Right hindlimb (tissue), 1 donor: ENCODE data around the gene ZBTB7B.

Source experiments
- DNase-seq: peaks from one replicate; pipeline ENCODE4 v3.0.0-alpha.2; 2018

The ZBTB7B gene

DNA sequence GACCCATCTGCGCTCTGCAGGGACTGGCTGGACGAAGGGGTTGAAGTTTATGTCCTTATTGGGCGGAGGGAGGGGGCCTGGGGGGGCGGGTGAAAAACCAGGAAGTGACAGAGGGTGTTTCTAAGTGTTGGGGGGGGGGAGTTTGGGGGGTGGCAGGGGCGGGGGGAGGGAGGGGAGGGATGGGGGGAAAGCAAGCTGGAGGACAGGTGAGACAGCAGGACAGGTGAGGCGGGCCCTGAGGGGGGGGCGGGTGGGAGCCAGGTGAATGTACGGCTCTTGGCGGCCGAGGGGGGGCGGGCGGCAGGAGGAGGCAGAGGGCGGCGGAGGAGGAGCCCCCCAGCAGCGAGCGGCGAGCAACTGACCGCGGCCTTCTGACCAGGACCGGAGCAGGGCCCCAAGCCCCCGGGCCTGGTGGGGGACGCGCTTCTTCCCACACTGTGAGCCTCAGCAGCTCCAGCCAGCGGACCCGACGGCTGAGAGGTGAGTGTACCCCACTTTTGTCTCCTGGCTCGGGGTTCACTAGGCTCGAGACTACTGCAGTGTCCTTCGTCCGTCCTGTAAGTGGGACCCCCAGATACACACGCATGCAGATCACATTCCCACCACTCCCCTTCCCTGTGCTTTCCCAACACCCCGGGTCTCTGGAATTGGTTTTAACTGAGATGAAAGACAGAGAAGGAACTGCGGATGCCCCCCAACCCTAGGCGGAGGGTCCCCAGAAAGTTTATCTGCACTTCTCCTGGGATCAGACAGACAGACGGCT is at the start of gene ZBTB7B:
Gene ZBTB7B, plus strand, starts transcription at position 339 of the 763 bp plus-strand sequence. CDS start 11,859 bp downstream, outside the sequence.
- DNase-seq, result no peak

DNA sequence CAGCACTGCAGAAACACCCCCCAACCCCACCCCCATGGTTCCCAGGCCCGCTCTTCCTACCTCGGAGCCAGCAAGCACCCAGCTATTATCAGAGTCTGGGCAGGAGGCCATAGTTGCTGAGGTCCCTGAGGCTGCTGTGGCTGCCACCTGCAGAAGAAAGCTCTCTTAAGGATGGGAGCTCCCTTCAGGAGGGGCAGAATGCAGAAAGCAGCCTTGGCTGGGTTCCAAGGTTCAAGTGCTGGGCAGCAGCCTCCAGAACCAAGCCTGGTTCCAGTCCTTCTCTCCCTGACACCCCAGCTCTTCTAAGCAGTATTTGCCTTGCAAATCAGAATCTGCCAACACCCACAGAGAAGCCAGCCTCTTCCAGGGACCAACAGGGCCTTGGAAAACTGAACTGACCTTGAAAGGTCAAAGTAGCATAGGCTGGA is 49.0 kb upstream of the ZBTB7B start:
- no peak for DNase-seq

DNA sequence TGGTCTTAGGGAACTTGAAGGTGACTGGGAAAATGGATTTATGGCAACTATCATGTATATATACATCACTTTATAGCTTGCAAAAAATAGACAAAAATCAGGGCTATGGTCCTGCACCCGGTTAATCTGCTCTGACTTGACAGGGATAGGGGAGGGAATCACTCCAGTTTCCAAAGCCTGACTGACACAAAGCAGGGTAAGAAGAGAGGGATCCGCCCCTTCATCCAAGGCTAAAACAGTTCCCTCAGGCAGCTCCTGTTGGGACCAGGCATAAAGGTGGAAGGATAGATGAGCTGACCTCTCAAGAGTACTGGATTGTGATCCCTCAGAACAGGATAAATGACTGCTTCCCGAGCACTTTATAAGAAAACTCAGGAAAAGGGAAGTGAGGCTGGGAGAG is 48.1 kb upstream of the ZBTB7B start:
- no peak for DNase-seq

DNA sequence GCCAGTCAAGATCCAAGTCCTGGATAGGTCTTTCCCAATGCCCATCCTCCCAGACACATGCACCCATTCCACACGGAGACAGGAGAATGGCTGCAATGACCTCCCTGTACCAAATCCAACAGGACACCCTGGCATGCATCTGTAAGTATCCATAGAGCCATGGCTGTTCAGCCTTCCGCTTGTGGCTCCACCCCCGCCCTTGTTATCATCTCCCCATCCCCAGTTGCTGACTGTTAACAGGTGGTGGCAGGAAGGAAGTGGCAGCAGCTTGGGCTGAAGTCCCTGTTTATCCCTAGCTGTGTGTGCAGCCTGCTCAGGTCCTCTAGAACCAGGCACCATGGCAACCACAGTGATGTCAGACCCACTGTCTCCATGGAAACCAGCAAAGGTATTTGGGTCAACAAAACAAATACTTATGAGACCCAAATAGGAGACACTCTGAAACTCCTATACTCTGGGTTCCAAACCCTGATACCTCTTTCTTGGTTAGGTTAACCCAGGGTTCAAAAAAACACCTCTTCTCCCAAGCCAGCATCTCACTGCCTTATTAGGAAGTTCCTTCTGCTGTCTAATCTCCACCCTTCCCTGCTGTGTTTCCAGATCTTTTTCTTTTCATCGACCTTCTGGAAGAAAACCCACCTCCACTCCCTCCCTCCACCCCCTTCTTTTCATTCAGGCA is 47.4 kb upstream of the ZBTB7B start:
- DNase-seq, result peak; percentile 71

DNA sequence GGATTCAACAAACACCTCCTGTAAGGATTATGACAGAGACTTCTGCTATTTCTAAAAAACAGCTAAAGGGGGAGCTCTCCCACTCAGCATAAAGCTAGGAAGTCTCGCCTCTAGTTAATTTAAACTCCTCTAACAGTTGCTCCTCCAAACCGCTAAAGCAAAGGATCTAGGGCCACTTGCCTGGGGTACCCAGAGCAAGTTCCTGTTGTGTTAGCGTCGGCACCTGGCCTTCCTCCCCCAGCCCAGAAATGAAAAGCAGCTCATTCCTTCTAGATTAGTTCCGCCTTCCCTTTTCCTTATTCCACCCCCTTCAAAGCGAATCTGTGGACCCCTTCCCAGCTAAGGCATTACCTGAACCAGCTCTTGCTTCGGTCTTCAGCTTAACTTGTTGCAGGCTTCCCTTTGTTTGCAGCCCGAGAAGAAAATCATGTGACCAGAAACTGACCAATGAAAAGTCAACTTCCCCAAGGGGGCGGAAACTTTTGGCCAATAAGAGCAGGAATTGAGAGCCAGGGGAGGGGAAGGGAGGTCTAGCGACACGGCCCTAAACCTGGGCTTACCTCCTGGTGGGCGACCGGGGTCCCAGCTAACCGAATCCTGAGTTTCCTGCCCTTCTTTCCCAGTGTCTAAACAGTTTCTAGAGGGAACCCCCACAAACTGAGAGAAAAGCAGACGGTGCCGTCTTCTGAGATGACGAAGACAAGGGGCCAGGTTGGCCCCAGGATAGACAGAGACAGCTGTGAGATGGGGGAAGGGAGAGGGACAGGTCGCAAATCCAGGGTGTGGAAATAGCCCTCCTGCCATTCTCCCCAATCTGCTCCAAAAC is 46.7 kb upstream of the ZBTB7B start, which contains the start of gene PBXIP1:
Gene PBXIP1, minus strand, starts transcription at position 382 of the 826 bp plus-strand sequence. CDS start 2,378 bp downstream, outside the sequence.
- peak; percentile 94 for DNase-seq

DNA sequence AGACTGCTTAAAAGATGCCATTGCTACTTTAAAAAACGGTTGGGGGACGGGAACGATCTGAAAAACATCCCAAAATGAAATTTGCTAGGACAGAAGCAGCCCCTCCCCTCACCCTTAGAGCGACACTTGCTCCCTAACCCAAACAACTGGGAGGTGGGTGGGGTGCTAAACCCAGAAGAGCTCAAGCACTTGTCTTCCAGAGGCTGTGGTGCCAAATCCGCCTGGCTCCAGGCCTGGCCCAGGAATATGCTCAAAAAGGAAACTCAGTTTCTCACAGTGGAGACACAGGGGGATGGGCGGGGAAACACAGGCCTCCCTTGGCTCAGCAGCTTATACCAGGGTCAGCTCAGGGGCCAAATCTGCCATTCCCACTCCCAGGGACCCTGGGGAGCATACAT is 46.1 kb upstream of the ZBTB7B start:
- peak; percentile 76 for DNase-seq

DNA sequence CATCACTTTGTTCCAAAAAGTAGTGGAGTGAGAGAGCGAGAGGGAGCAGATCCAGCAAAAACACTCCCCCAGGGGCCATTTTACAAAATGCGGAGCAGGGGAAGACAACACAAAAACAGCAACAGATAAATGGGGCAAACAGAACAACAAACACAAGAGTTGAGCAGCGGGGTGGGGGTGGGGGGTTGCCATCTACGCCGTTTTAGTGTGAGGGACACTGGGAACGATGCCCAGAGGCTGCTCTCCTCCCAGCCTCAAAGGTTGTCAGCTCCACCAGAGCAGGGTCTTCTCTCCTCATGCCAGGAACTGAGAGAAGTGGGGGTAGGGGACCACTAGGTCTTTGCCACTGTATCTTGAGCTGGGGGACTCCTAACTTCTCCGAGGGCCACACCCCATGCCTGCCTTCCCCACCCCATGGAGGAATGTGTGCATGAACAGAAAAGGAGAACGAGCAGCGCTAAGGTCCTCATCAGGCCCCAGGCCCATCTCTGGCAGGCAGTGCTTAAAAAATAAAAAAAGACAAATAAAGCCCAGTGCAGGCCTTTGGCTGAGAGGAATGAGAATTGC is 45.4 kb upstream of the ZBTB7B start:
- peak; percentile 29 for DNase-seq

DNA sequence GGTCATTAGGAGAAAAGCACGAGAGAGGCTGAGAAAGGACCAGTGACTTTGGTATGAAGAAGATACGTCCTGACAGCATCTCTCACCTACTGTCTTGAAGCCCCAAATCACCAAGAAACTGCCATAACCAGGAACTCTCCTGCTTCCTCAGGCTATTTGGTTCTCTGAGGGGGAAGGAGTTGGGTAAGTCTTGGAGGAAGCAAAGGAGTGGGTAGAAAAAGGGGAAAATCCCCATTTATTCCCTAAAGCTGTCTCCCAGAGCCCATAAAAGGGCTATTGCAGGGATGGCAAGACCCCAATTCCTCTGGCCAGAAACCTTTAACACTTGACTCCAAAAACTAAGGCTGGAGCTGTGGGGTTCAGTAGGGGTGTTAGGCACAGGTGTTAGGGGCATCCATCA is 44.6 kb upstream of the ZBTB7B start:
- no peak for DNase-seq

DNA sequence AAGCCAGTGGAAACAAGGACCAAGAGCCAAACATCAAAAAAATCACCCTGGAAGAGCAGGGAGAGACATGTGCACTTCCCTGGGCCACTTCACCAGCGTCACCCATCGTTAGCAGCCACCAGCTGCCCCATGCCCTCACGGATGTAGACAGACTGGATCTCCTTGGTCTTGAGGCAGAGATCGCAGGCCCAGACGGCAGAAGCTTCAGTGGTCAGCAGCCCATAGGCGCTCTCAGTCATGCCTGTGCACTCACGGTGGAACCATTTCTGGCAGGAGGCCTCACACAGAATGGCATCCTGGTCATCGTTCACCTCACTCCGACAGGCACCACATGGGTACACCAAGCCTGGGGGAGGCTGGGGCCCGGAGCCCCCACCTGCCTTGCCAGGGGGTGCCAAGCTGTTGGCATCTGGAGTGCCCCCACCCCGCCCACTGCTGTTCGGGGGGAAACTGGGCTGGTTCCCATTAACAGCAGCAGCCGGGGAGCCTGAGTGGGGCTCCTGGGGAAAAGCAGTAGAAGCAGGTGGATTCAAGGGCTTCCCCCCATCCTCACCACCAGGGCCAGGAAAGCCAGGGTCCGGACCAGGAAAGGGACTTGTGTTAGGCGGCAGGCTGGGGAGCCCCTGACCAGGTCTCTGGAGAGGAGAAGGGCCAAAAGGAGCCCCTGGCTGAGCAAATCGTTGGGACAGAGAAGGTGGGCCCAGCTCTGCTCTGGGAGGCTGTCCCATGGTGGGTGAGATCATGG is 43.7 kb upstream of the ZBTB7B start:
- no peak for DNase-seq

DNA sequence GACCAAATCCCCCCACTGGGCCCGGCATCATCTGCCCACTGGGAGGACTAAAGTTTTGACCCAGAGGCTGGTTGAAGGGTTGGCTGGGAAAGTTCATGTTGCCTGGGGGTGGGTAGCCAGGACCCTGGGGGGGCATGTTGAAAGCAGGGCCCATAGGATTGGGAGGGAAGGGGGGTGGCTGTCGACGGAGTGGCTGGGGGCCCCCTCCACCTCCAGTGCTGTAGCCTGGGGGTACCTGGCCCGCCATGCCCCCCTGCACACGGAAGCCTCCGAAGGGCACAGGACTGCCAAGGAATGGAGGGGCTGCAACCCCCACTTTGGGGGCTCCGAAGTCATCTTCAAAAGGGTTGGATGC is 43.2 kb upstream of the ZBTB7B start:
- DNase-seq, result no peak

DNA sequence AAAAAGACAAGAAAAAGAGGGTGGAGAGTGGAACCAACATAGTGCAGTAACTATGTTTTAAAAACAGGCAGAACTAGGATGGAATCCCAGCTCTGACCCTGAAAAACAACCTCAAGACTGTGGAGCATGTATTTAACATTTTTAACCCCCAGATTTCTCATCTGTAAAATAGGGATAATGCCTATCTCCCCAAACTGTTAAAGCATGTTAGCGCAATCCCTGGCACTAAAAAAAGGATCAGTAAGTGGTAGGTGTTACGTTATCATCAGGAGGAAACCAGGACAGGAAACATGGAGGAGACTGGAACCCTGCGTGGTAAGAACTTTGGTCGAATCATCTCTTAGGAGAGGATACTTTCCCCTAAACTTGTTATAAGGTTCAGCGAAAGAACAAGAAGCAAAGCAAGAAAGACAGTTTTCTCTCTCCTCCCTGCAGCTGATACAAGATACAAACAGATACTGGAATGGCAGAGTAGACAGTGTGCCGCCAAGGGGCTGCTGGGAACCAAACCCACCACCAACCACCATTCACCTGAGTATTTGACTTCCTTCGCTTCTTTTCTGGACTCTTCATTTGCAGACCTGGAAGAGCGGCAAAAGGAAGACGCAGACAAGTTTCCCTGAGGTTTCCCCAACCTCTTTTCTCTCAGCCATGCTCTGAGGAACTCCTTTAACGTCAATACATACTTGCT is 42.0 kb upstream of the ZBTB7B start:
- DNase-seq, result no peak

DNA sequence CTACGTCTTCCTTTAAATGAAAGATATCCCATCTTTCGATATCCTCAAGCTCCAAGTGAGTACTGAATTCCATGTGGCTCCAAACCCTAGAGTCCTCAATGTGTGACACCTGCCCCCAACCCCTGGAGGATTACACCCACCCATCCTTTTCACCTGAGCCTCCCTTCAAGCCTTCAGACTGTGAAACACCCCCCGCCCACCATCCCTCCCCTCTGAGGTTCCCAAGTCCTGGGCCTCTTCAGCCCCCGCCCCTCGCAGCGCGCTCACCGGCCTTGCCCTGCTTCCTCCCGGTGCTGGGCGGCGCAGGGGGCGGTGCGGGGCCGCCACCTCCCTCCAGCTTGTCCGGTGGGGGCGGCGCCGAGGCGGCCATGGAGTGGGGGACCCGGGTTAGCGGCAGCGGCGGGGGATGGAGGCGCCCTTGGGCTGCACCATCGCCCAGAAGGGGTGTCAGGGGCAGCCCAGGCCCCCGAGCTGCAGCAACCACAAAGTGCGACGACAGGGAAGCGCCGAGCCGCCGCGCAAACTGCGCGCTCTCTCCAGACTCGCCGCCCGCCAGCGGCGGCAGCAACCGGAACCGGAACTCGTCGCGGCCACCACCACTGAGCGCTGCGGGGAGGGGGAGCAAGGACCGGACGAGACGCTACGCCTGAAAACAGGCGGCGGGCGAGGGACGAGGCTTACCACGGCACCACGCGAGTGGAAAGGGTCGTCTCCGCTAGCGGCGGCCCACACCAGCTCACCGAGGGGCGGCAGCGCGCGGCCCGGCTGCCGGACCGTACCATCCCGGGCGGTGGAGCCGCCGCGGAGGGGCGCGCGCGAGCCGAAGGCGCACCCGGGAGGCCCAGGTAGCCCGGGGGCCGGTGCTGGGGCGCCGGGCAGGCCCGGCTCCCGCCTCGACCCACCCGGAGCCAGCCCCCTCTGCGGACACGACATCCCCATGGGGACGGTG is 41.1 kb upstream of the ZBTB7B start, which contains the start of gene PYGO2:
Gene PYGO2, minus strand, starts transcription at position 576 of the 949 bp plus-strand sequence. Its CDS starts 206 bp downstream, at position 370.
- peak; percentile 89 for DNase-seq

DNA sequence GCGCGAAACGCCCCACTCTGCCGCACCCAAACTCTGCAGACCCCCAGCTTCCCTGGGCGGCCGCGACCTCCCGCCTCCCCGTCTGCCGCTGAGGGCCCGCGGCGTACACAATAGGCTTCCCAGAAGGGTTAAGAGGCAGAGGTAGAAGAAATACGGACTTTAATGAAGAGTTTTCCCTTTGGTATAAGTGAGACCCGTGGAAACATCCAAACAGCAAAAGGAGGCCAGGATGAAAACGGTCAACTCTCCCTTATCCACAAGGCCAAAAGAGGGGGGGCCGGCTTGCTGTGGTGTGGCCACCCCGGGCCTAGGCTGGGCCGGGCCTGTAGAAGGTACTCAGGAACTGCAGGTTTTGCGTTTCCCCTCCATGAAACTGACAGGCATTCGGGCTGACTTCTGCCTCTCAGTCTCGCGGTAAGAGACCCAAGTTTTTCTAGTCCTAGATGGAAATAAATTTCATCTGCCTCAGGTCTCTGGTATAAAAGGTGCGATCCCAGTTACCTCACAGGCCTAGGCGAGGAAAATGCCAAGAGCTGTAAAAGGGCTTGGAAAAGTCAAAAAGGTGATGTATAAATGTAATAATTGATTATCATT is 40.3 kb upstream of the ZBTB7B start:
- DNase-seq, result peak; percentile 46

DNA sequence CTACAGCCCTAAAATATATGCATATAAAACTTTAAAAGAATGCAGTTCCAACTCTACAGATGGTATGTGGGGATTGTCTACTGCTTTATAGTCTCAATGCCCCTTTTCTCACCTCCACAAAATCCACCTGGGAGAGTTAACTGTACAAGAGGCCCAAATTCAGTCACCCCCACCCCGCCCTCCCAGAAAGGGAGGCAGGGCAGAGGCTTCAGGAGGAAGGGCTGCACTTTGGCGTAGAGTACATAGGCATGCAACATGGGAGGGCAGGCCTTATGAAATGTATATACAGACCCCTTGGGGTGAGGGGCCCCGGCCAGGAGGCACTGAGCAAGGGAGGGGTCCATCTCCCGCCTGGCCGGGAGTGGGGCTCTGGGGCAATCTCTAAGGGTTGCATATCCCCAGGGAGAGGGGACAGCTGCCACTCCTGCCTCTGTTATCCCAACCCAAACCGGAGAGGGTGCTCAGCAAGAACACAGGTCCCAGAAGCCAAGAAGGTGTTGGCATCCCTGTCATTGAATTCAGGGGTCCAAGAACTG is 39.7 kb upstream of the ZBTB7B start:
- no peak for DNase-seq

DNA sequence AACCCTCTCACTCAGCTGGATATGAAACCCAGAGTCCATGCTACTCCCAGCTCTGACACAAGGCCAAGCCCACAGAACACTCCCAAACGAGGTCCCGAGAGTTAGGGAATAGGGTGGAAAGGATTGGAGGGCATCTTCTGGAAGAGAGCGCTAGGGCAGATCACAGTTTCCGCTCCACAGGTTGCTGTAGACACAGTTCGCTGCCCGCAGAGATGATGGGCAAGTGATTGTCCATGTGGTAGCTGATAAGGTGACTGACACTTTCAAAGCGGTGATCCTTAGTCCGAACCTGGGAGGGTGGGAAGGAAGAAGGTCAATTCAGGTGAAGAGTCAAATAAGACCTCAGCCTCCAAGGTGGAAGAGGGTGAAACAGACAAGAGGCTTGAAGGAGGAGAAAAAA is 39.0 kb upstream of the ZBTB7B start:
- DNase-seq, result no peak

DNA sequence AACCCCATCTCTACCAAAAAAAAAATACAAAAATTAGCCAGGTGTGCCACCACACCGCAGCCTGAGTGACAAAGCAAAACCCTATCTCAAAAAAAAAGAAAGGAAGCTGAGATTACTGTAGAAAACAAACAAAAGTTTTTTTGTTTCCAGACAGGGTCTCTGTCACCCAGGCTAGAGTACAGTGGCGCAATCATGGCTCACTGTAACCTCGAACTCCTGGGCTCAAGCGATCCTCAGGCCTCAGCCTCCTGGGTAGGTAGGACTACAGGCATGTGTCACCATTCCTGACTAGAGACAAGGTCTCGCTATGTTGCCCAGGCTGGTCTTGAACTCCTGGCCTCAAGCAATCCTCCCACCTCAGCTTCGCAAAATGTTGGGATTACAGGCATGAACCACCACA is 38.2 kb upstream of the ZBTB7B start:
- no peak for DNase-seq

DNA sequence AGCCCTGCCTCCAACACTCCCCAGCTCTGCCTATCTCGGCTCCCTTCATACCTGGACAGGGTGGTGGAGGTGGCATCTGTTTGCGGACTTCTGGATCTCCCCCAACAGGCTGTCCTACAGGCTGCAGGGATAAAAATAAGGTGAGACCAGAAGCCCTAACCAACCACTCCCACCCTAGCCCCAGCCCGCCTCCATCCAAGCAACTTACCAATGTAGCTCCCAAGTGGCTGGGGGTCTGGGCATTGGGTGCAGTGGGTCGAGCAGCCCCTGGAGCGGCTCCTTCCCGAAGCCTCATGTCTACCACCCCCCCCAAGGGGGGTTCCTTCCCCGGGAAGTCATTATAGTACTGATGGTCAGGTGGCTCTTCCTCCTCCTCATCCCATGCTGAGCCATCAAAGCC is 36.5 kb upstream of the ZBTB7B start:
- DNase-seq, result no peak

DNA sequence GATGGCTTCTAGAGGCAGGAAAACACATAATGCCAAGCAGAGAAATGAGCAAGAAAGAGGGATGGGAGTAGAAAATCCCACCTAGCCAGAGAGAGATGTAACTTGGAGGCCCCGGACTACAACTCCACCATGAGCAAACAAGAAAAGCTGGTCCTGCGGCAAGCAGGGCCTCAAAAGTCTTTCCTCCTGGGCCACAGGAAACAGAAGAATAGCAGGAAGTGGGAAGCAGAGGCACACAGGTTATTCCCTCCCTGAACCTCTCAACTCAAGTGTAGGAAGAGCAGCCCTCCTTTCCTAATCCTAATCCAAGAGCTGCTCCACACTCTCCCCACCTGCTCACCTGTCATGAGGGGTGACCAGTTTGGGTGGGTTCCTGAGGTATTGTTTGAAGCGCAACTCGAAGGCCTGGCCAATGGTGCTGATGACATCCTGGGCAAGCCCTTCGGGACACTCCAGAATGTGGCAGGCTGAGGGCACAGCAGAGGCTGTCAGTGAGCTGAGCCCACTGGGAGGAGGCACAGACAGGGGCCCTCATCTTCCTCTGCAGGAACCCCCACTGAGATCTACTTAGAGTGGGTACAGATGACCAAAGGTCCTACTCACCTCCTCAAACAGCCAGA is 35.2 kb upstream of the ZBTB7B start:
- DNase-seq, result no peak

DNA sequence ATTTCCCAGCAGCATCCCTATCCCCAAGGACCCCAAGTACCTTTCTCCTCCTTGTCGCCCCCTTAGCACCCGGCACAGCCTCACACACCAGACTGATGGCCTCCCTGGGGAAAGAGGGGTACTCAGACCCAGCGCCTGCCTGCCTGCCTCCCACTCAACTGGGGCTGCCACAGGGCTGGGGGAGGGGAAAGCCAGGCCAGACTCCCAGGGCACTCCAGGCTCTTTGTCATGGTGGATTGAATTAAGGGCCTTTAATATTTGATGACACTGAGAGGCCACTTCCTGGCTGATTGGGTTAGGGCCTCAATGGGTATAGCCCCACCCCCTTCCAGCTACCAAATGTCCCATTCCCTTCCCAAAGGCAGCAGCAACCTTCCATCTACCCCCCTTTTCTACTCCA is 33.9 kb upstream of the ZBTB7B start:
- DNase-seq, result no peak
